ENCODE results near the gene HNRNPCL4.
"Not testable (repeated sequence)": the region's sequence is repeated elsewhere in the genome, so short reads cannot be mapped to it uniquely, and the experiment has no call there.

HNRNPCL4 gene

GRCh38 chr1:13165531-13165930, at the start of gene HNRNPCL4:
Gene HNRNPCL4 (minus strand): TSS chr1:13165631. CDS start chr1:13165467, 164 bp downstream.
- not testable (repeated sequence) for DNase-seq (ENCODE audit: low read depth in 2 of 2)

- not testable (repeated sequence) for DNase-seq (ENCODE audit: low read depth in 2 of 2)
Observed at GRCh38 chr1:13208712-13209111, 43.3 kb upstream of the HNRNPCL4 start.

GRCh38 chr1:13201309-13201708, 35.9 kb upstream of the HNRNPCL4 start, which contains the start of gene PRAMEF13:
Gene PRAMEF13 (minus strand): TSS chr1:13201409. CDS start chr1:13199589, 1,820 bp downstream.
- not testable (repeated sequence) for DNase-seq (ENCODE audit: low read depth in 2 of 2)

GRCh38 chr1:13171548-13171947, 6.1 kb upstream of the HNRNPCL4 start, which contains the start of gene PRAMEF9:
Gene PRAMEF9 (plus strand): TSS chr1:13171848. CDS start chr1:13175281, 3,433 bp downstream.
- not testable (repeated sequence) for DNase-seq (ENCODE audit: low read depth in 2 of 2)

- DNase-seq (ENCODE audit: low read depth in 2 of 2), result not testable (repeated sequence)
Observed at GRCh38 chr1:13155909-13156308, 9.5 kb downstream of the HNRNPCL4 start, which contains the start of gene PRAMEF26. Gene PRAMEF26 (minus strand): TSS chr1:13156009. CDS start chr1:13153095, 2,914 bp downstream.

GRCh38 chr1:13116754-13117153, 48.7 kb downstream of the HNRNPCL4 start, which contains the start of gene HNRNPCL2:
Gene HNRNPCL2 (minus strand): TSS chr1:13116854. CDS start chr1:13116400, 454 bp downstream.
- DNase-seq (ENCODE audit: low read depth in 2 of 2), result not testable (repeated sequence)

Data from stimulated activated CD4-positive, alpha-beta T cell treated with anti-CD3 and anti-CD28 coated beads, Interleukin-4, amount 100 ng/mL, for 48 hours (primary cell).